Measurements from ENCODE around the gene KMT2B. TPM values are rescaled to one million over a fixed set of nuclear protein-coding genes. Genes with fewer than 3 reads are reported as not detected.

KMT2B gene
- total and polyA plus RNA-seq, 2 donors from 2014 or later, result 14.8 to 40.8 TPM

DNA sequence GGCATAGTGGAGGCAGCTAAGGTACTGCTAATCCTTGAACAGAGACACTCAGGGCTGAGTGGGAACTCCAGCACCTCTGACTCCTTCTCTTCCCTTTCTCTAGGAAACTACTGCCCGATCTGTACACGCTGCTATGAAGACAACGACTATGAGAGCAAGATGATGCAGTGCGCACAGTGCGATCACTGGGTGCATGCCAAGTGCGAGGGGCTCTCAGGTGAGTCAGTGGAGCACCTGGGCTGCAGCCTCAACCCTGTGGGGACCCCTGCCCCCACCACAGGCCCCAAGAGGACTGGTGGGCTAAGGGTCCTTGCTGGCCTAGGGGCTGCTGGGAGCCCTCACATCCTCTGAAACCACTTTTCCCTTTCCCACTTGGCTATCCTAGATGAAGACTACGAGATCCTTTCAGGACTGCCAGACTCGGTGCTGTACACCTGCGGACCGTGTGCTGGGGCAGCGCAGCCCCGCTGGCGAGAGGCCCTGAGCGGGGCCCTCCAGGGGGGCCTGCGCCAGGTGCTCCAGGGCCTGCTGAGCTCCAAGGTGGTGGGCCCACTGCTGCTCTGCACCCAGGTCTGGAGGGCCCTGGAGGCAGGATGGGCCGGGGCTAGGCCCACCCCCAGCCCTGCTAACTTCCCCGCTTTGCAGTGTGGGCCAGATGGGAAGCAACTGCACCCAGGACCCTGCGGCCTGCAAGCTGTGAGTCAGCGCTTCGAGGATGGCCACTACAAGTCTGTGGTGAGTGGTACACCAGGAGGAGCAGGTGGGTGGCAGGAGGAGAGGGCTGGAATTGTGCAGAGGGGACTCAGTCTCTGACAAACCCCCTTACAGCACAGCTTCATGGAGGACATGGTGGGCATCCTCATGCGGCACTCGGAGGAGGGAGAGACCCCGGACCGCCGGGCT is 9.5 kb downstream of the KMT2B start:
- Histone ChIP-seq H3K4me1 (ENCODE audit: control insufficient read depth in 2 of 3, insufficient read depth in 2 of 3, low read depth in 1 of 3, low read length in 3 of 3) (no peaks in the 10 kb centered on the region), H3K27ac (ENCODE audit: low read depth in 2 of 2, low read length in 2 of 2) (no peak overlapping the region), H3K9ac (ENCODE audit: low read length in 3 of 3) (no peak overlapping the region), H3K4me3 (ENCODE audit: low read length in 3 of 3) (no peak overlapping the region), H3K27me3 (ENCODE audit: control insufficient read depth, insufficient read depth, low read length) (no peaks in the 10 kb centered on the region), H3K9me3 (ENCODE audit: control insufficient read depth in 2 of 3, insufficient read depth in 1 of 3, low read length in 3 of 3) (no peaks in the 10 kb centered on the region), H3K36me3 (ENCODE audit: control insufficient read depth in 2 of 3, insufficient read depth in 3 of 3, low read length in 3 of 3) (peaks cover 5 to 97% (median 61%) of the 10 kb centered on the region in 3 donors)
- FAIRE-seq, result no peak
- DNase-seq, result no peak
- intact Hi-C loops (cut with DNase I), result no loop called here
- no peak for TF ChIP-seq CTCF (IDR thresholded peaks at IDR 0.05; ENCODE audit: borderline replicate concordance, extremely low read depth, insufficient read depth)

DNA sequence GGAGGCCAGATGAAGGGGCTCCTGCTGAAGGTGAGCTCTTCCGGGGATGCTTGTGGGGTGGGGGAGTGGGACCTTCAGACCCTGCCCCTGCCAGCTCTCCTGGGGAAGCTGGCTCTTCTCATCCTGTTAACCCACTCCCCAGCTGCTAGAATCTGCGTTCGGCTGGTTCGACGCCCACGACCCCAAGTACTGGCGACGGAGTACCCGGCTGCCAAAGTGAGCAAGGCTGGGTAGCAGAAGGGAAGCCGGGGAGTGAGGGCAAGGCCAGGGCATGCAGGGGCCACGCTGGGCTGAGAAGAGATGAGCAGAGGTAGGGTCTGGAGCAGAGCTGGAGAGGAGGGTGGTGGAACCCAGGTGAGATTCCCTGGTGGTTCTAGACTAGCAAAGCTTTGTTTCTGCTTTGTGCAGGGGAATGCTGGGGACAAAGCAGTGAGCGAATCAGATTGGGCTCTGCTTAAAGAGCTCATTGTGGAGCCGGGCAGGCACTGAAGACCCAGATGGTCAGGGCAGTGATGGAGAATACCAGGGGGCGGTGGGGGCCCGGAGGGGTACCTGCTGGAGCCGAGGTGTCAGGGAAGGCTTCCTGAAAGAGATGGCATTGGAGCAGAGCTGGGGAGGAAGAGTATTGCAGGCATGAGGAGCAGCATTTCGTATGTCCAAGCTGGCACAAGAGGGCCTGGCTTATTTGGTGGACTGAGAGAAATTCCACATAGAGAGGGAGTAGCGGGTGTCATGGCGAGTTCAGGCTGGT is 10.3 kb downstream of the KMT2B start:
- Histone ChIP-seq H3K36me3 (ENCODE audit: control insufficient read depth in 2 of 3, insufficient read depth in 3 of 3, low read length in 3 of 3) (peaks cover 5 to 89% (median 53%) of the 10 kb centered on the region in 3 donors), H3K27me3 (ENCODE audit: control insufficient read depth, insufficient read depth, low read length) (no peaks in the 10 kb centered on the region), H3K9me3 (ENCODE audit: control insufficient read depth in 2 of 3, insufficient read depth in 1 of 3, low read length in 3 of 3) (no peaks in the 10 kb centered on the region), H3K4me3 (ENCODE audit: low read length in 3 of 3) (no peak overlapping the region), H3K9ac (ENCODE audit: low read length in 3 of 3) (no peak overlapping the region), H3K4me1 (ENCODE audit: control insufficient read depth in 2 of 3, insufficient read depth in 2 of 3, low read depth in 1 of 3, low read length in 3 of 3) (no peaks in the 10 kb centered on the region), H3K27ac (ENCODE audit: low read depth in 2 of 2, low read length in 2 of 2) (no peak overlapping the region)
- TF ChIP-seq CTCF (IDR thresholded peaks at IDR 0.05; ENCODE audit: borderline replicate concordance, extremely low read depth, insufficient read depth), result no peak
- DNase-seq (no peak), FAIRE-seq (no peak)
- intact Hi-C loops (cut with DNase I), result no loop called here

DNA sequence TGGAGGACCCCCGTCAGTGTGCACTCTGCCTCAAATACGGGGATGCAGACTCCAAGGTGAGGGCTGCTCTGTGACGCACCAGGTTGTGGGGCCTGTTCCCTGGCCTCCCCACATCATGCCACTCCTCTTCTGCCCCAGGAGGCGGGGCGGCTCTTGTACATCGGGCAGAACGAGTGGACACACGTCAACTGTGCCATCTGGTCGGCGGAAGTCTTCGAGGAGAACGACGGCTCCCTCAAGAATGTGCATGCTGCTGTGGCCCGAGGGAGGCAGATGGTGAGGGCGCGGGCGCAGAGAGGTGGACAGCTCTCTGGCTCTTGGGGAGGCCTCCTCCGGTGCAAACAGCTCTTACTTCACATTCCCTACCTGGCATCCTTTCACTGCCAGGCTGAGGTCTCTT is 11.2 kb downstream of the KMT2B start:
- DNase-seq, result no peak
- no peak for TF ChIP-seq CTCF (IDR thresholded peaks at IDR 0.05; ENCODE audit: borderline replicate concordance, extremely low read depth, insufficient read depth)
- H3K27ac ChIP-seq (ENCODE audit: low read depth in 2 of 2, low read length in 2 of 2), result no peak overlapping the region
- no peak overlapping the region for H3K4me3 ChIP-seq (ENCODE audit: low read length in 3 of 3)
- no peaks in the 10 kb centered on the region for H3K27me3 ChIP-seq (ENCODE audit: control insufficient read depth, insufficient read depth, low read length)
- no peaks in the 10 kb centered on the region for H3K4me1 ChIP-seq (ENCODE audit: control insufficient read depth in 2 of 3, insufficient read depth in 2 of 3, low read depth in 1 of 3, low read length in 3 of 3)
- no peaks in the 10 kb centered on the region for H3K9me3 ChIP-seq (ENCODE audit: control insufficient read depth in 2 of 3, insufficient read depth in 1 of 3, low read length in 3 of 3)
- intact Hi-C loops (cut with DNase I), result no loop called here
- no peak for FAIRE-seq
- peaks cover 5 to 85% (median 50%) of the 10 kb centered on the region in 3 donors for H3K36me3 ChIP-seq (ENCODE audit: control insufficient read depth in 2 of 3, insufficient read depth in 3 of 3, low read length in 3 of 3)
- H3K9ac ChIP-seq (ENCODE audit: low read length in 3 of 3), result no peak overlapping the region
